ENCODE results near the gene CTTN. TPM values are rescaled to one million over a fixed set of nuclear protein-coding genes. Genes with fewer than 3 reads are reported as not detected.

The CTTN gene
- total and polyA plus RNA-seq, 2 of the 13 experiments (the other 11 are each of a cell fraction or from before 2014, with no cell fraction given) = 84.4 to 114 TPM

DNA sequence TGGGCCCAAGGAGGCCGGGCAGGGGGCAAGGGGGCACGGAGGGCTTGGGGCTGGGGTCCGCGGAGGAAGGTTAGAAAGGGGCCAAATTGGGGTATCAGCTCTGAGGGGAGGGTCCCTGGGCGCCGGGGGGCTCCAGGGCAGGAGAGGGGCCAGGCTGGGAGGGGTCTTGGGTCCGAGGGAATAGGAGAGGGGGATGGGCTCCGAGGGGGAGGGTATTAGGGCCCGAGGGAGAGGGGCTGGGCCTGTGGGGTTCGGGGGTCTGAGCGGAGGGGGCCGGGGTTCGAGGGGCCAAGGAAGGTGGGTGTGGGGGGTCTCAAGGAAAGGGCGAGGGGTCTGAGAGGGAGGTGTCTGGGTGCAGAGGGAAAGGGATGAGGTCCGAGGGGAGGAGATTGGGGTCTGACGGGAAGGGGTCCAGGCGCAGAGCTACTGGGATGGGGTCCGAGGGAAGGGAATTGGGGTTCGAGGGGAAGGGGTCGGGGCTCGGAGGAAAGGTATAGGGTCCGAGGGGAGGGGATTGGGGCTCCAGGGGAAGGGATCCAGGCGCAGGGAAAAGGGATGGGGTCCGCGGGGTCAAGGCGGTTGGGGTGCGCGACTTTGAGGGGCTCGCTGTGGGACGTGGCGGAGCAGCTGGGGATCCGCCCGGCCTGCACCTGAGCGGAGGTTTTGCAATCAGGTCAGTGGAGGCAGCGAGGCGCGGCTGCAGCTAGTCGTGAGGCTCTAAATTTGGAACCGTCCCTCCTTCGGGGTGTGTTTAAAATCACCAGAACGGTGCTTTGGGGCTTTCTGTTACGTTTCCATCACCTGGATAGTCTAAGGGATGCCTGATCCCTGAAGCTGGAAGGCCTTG lies 728 bp downstream of the CTTN start:
- no peaks in the 10 kb centered on the region; a peak in 1 of 5 replicates for H3K27me3 ChIP-seq (ENCODE audit: control insufficient read depth in 1 of 2, insufficient read depth in 2 of 2, low read length in 2 of 2)
- in situ Hi-C loops (cut with HindIII; ENCODE audit: extremely low pct_ligation_motif_present, low pct_unique_long_range_greater_than_20kb) (no loop called here), intact Hi-C loops (cut with micrococcal nuclease; ENCODE audit: unreplicated experiment) (loop anchor here (10.0 kb wide), 1 partner anchor 1104 kb away; the partner anchor contains the start of gene MYEOV)
- no peaks in the 10 kb centered on the region for H3K9me3 ChIP-seq (ENCODE audit: low read length)
- peaks cover 34% of the 10 kb centered on the region for H4K20me1 ChIP-seq (ENCODE audit: insufficient read depth, low read length)
- peak overlapping the region; percentile 75 to 93 (median 90) for H3K4me3 ChIP-seq (replicated peaks in 1 of 3; ENCODE audit: insufficient read depth in 1 of 3, low read depth in 2 of 3, low read length in 3 of 3)
- BruUV-seq (replicated peaks) = no TSS peak
- H3K4me1 ChIP-seq (ENCODE audit: insufficient read depth, low read length) = peaks cover 49% of the 10 kb centered on the region
- peak overlapping the region; percentile 82 for H3K4me2 ChIP-seq (ENCODE audit: low read depth, low read length)
- H3K36me3 ChIP-seq (replicated peaks in 1 of 2; ENCODE audit: control insufficient read depth in 1 of 2, insufficient read depth in 2 of 2, low read length in 2 of 2) = peaks cover 1 to 10% of the 10 kb centered on the region in 2 experiments; a peak in 3 of 5 replicates
- ChIA-PET POLR2A (interaction anchor here (0.7 to 2.3 kb wide), 3 partner anchors 9 to 855 kb away, joined by 3 to 6 read pairs (median 3); partner anchors contain the start of gene FADD), CTCF (ENCODE audit: low intra/inter-chr PET ratio, low total read pairs) (no interaction called here)
- peak; percentile 21 for ATAC-seq
- DNase-seq (ENCODE audit: low spot score) = no peak
- no peak for FAIRE-seq
- H2AFZ ChIP-seq (ENCODE audit: low read length) = no peak overlapping the region
- H3K27ac ChIP-seq (ENCODE audit: extremely low read length, insufficient read depth, low read length) = peak overlapping the region; percentile 71
- peak overlapping the region; percentile 86 for H3K9ac ChIP-seq (ENCODE audit: insufficient read depth, low read depth, low read length)
- 3% methylated on average over 24 of the region's 42 CpGs for WGBS (ENCODE audit: low lambda C conversion rate)
- peaks cover 69% of the 10 kb centered on the region for H3K79me2 ChIP-seq (ENCODE audit: insufficient read depth, low read length)
- peak; percentile 5; the same call in 1 of the 2 replicates for TF ChIP-seq NR2F6 (IDR thresholded peaks at IDR 0.05)
- no peak for TF ChIP-seq NR2F6 (CRISPR knock-in tag; IDR thresholded peaks at IDR 0.05)
- TF ChIP-seq, protein P1, sequence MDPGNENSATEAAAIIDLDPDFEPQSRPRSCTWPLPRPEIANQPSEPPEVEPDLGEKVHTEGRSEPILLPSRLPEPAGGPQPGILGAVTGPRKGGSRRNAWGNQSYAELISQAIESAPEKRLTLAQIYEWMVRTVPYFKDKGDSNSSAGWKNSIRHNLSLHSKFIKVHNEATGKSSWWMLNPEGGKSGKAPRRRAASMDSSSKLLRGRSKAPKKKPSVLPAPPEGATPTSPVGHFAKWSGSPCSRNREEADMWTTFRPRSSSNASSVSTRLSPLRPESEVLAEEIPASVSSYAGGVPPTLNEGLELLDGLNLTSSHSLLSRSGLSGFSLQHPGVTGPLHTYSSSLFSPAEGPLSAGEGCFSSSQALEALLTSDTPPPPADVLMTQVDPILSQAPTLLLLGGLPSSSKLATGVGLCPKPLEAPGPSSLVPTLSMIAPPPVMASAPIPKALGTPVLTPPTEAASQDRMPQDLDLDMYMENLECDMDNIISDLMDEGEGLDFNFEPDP (CRISPR knock-in tag; conservative IDR thresholded peaks at IDR 0.05) = 0 out of 2 replicates have a peak, but pooled peaks have one; percentile 4
- peak; percentile 52; the same call in 1 of the 2 replicates for TF ChIP-seq CEBPG (CRISPR knock-in tag; IDR thresholded peaks at IDR 0.05)
- TF ChIP-seq ZBTB20 (CRISPR knock-in tag; IDR thresholded peaks at IDR 0.05; ENCODE audit: borderline replicate concordance, low read depth) = 0 out of 2 replicates have a peak, but pooled peaks have one; percentile 45
- peak; percentile 57; the same call in 1 of the 2 replicates for TF ChIP-seq CEBPB (IDR thresholded peaks at IDR 0.05; ENCODE audit: borderline replicate concordance, low read depth, low read length)
- TF ChIP-seq, protein P2, sequence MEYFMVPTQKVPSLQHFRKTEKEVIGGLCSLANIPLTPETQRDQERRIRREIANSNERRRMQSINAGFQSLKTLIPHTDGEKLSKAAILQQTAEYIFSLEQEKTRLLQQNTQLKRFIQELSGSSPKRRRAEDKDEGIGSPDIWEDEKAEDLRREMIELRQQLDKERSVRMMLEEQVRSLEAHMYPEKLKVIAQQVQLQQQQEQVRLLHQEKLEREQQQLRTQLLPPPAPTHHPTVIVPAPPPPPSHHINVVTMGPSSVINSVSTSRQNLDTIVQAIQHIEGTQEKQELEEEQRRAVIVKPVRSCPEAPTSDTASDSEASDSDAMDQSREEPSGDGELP (IDR thresholded peaks at IDR 0.05; ENCODE audit: borderline replicate concordance, low read depth) = peak; percentile 26; the same call in 1 of the 2 replicates
- 0 out of 2 replicates have a peak, but pooled peaks have one; percentile 2 for TF ChIP-seq ZNF790 (CRISPR knock-in tag; IDR thresholded peaks at IDR 0.05; ENCODE audit: borderline replicate concordance)
- peak; percentile 41; the same call in 1 of the 2 replicates for TF ChIP-seq PHF8 (CRISPR knock-in tag; IDR thresholded peaks at IDR 0.05)
- TF ChIP-seq TGIF2 (CRISPR knock-in tag; IDR thresholded peaks at IDR 0.05) = no peak
- 0 out of 2 replicates have a peak, but pooled peaks have one; percentile 3 for TF ChIP-seq HOXA3 (CRISPR knock-in tag; IDR thresholded peaks at IDR 0.05)
- TF ChIP-seq, protein P3, sequence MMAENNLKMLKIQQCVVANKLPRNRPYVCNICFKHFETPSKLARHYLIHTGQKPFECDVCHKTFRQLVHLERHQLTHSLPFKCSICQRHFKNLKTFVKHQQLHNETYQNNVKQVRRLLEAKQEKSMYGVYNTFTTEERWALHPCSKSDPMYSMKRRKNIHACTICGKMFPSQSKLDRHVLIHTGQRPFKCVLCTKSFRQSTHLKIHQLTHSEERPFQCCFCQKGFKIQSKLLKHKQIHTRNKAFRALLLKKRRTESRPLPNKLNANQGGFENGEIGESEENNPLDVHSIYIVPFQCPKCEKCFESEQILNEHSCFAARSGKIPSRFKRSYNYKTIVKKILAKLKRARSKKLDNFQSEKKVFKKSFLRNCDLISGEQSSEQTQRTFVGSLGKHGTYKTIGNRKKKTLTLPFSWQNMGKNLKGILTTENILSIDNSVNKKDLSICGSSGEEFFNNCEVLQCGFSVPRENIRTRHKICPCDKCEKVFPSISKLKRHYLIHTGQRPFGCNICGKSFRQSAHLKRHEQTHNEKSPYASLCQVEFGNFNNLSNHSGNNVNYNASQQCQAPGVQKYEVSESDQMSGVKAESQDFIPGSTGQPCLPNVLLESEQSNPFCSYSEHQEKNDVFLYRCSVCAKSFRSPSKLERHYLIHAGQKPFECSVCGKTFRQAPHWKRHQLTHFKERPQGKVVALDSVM (CRISPR knock-in tag; IDR thresholded peaks at IDR 0.05) = peak; percentile 71
- no peak for TF ChIP-seq RXRA (CRISPR knock-in tag; IDR thresholded peaks at IDR 0.05)
- TF ChIP-seq ARNT2 (CRISPR knock-in tag; IDR thresholded peaks at IDR 0.05; ENCODE audit: low read depth) = 0 out of 2 replicates have a peak, but pooled peaks have one; percentile 39
- no peak for TF ChIP-seq YY1 (IDR thresholded peaks at IDR 0.05; ENCODE audit: insufficient read depth, insufficient replicate concordance, low read depth, low read length)
- 0 out of 2 replicates have a peak, but pooled peaks have one; percentile 37 for TF ChIP-seq ZNF724P (CRISPR knock-in tag; IDR thresholded peaks at IDR 0.05; ENCODE audit: borderline replicate concordance)
- TF ChIP-seq ZBTB7A (CRISPR knock-in tag; IDR thresholded peaks at IDR 0.05) = peak; percentile 37; the same call in 1 of the 2 replicates

All from HepG2 (cell line).